PC-9 (cell line): ENCODE results near the gene ADARB2. TPM values are rescaled to one million over a fixed set of nuclear protein-coding genes. Genes with fewer than 3 reads are reported as not detected.
"Not testable (repeated sequence)": the region's sequence is repeated elsewhere in the genome, so short reads cannot be mapped to it uniquely, and the experiment has no call there.

ENCODE experiments used
- BruUV-seq: library from RNA; stranded (reverse); fragments of 400-500 nt; replicated peaks from 2 replicates; lab custom pipeline; 2021; lab: Mats Ljungman, UMichigan
- CTCF ChIA-PET: fragments of 300-600 bp; sonication (Branson Sonifier 250); formaldehyde crosslinking; loops from one replicate; lab custom pipeline; 2022; ENCODE audit warnings: antibody characterized with exemption; lab: Charles Lee
- POLR2A ChIA-PET: fragments of 300-600 bp; sonication (Branson Sonifier 250); formaldehyde crosslinking; loops from one replicate; lab custom pipeline; 2022; ENCODE audit warnings: antibody characterized with exemption; ENCODE audit not compliant: unreplicated experiment; lab: Charles Lee
- DNase-seq, 2 experiments: peaks; one replicate each; pipeline versions ENCODE4 v3.0.0 to v3.0.0-alpha.2; 2015 to 2022; ENCODE audit warnings: mixed read lengths in 1 of 2
- H2AFZ ChIP-seq: fragments of 200-600 bp; sonication (generic); 2 replicates; pipeline ENCODE4 v1.8.1; 2017; ENCODE audit warnings: antibody characterized with exemption
- H3F3A ChIP-seq: fragments of 200-600 bp; sonication (generic); 2 replicates; pipeline ENCODE4 v1.8.1; 2017; ENCODE audit warnings: antibody characterized with exemption, mild to moderate bottlenecking, low read depth; ENCODE audit not compliant: insufficient read depth
- H3K27ac ChIP-seq: fragments of 200-600 bp; sonication (generic); 2 replicates; pipeline ENCODE4 v1.6.1; 2016; ENCODE audit warnings: mixed run types
- H3K27me3 ChIP-seq: fragments of 200-600 bp; sonication (generic); 2 replicates; pipeline ENCODE4 v1.6.1; 2016; ENCODE audit warnings: low read depth, mixed run types; ENCODE audit not compliant: insufficient read depth
- H3K36me3 ChIP-seq: fragments of 200-600 bp; sonication (generic); 2 replicates; pipeline ENCODE4 v1.6.1; 2016; ENCODE audit warnings: low read depth, mixed run types
- H3K4me1 ChIP-seq: fragments of 200-600 bp; sonication (generic); replicated peaks from 2 replicates; pipeline ENCODE4 v1.6.1; 2016; ENCODE audit warnings: mixed run types; ENCODE audit not compliant: insufficient read depth
- H3K4me2 ChIP-seq: fragments of 200-600 bp; sonication (generic); 2 replicates; pipeline ENCODE4 v1.6.1; 2017; ENCODE audit warnings: mixed run types
- H3K4me3 ChIP-seq: fragments of 200-600 bp; sonication (generic); 2 replicates; pipeline ENCODE4 v1.6.1; 2016; ENCODE audit warnings: mixed run types
- H3K79me2 ChIP-seq: fragments of 200-600 bp; sonication (generic); 2 replicates; pipeline ENCODE4 v1.6.1; 2017; ENCODE audit warnings: low read depth, mixed run types
- H3K9me2 ChIP-seq: fragments of 200-600 bp; sonication (generic); 2 replicates; pipeline ENCODE4 v1.8.1; 2017; ENCODE audit warnings: mild to moderate bottlenecking; ENCODE audit not compliant: insufficient read depth
- H3K9me3 ChIP-seq: fragments of 200-600 bp; sonication (generic); 2 replicates; pipeline ENCODE4 v1.8.1; 2016; ENCODE audit warnings: low read depth; ENCODE audit not compliant: insufficient read depth
- H4K20me1 ChIP-seq: fragments of 200-600 bp; sonication (generic); 2 replicates; pipeline ENCODE4 v1.8.1; 2017; ENCODE audit not compliant: insufficient read depth
- CTCF ChIP-seq: fragments of 200-600 bp; sonication (generic); conservative IDR thresholded peaks from 2 replicates; pipeline ENCODE4 v1.6.1; 2017; ENCODE audit warnings: mixed run types, antibody characterized with exemption, mild to moderate bottlenecking, moderate library complexity
- EZH2 ChIP-seq: fragments of 200-600 bp; sonication (generic); IDR thresholded peaks from 2 replicates; pipeline ENCODE4 v1.8.0; 2017; ENCODE audit warnings: antibody characterized with exemption, low read depth
- intact Hi-C: fragments of 100-400 bp; cut with micrococcal nuclease; formaldehyde crosslinking; loops from one replicate; pipeline ENCODE4 v1.10.0; 2022; ENCODE audit not compliant: unreplicated experiment
- total RNA-seq: library from RNA; stranded (reverse); gene quantifications from 2 replicates; pipeline ENCODE4 v1.2.3, GENCODE V29; 2021

ADARB2 gene
- total RNA-seq, 1 experiment from 2014 or later: not detected

GRCh38 chr10:1251769-1252168, 485.6 kb downstream of the ADARB2 start:
- Histone ChIP-seq H3K4me2 (no peak overlapping the region), H3K27me3 (peaks cover 21% of the 10 kb centered on the region), H2AFZ (no peak overlapping the region), H3K9me2 (no peaks in the 10 kb centered on the region), H3F3A (no peaks in the 10 kb centered on the region), H3K4me3 (no peak overlapping the region), H4K20me1 (no peaks in the 10 kb centered on the region), H3K79me2 (no peaks in the 10 kb centered on the region), H3K27ac (no peak overlapping the region), H3K36me3 (no peaks in the 10 kb centered on the region), H3K4me1 (no peaks in the 10 kb centered on the region), H3K9me3 (no peaks in the 10 kb centered on the region)
- no peak for DNase-seq
- ChIA-PET POLR2A (no interaction called here), CTCF (no interaction called here)
- TF ChIP-seq CTCF (no peak), EZH2 (no peak)
- BruUV-seq: no TSS peak
- intact Hi-C loops: no loop called here

GRCh38 chr10:1249142-1249920, 488.0 kb downstream of the ADARB2 start:
- peaks cover 25% of the 10 kb centered on the region for H3K27me3 ChIP-seq
- no peak overlapping the region for H3K4me3 ChIP-seq
- no peak overlapping the region for H3K27ac ChIP-seq
- H4K20me1 ChIP-seq: no peaks in the 10 kb centered on the region
- H3K79me2 ChIP-seq: no peaks in the 10 kb centered on the region
- no peaks in the 10 kb centered on the region for H3K4me1 ChIP-seq
- no peaks in the 10 kb centered on the region for H3K36me3 ChIP-seq
- no peaks in the 10 kb centered on the region for H3K9me3 ChIP-seq
- no peak overlapping the region for H3K4me2 ChIP-seq
- CTCF ChIA-PET: no interaction called here
- BruUV-seq: no TSS peak
- no peak for DNase-seq
- TF ChIP-seq EZH2: no peak
- TF ChIP-seq CTCF: no peak
- H2AFZ ChIP-seq: no peak overlapping the region
- no peaks in the 10 kb centered on the region for H3F3A ChIP-seq
- intact Hi-C loops: no loop called here
- POLR2A ChIA-PET: no interaction called here
- no peaks in the 10 kb centered on the region for H3K9me2 ChIP-seq

DNA sequence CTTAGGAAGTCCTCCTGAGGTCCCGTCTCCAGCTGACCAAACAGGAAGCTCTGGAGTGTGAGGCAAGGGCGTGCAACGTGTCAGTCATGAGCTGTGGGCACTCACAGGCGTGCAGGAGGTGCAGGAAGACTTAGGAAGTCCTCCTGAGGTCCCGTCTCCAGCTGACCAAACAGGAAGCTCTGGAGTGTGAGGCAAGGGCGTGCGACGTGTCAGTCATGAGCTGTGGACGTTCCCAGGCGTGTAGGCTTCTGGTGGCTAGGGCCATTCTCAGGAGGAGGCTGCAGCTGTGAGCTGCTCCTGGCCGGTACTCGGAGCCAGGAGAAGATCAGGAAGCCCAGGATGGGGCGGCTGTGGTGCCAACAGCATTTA, 489.1 kb downstream of the ADARB2 start:
- H3K27ac ChIP-seq, intact Hi-C loops, H4K20me1 ChIP-seq, POLR2A ChIA-PET, H3F3A ChIP-seq, BruUV-seq, H3K4me1 ChIP-seq, H2AFZ ChIP-seq, CTCF ChIA-PET, H3K9me2 ChIP-seq, H3K9me3 ChIP-seq, H3K79me2 ChIP-seq, DNase-seq, H3K4me3 ChIP-seq, H3K36me3 ChIP-seq, H3K4me2 ChIP-seq: not testable (repeated sequence)
- peaks cover 36% of the 10 kb centered on the region for H3K27me3 ChIP-seq
